HG03108 (cell line): ENCODE results near the gene ASCC2.

Source experiments
- ATAC-seq: cut with Tn5 transposase; IDR thresholded peaks from one replicate; pipeline ENCODE4 v1.9.1; 2021; ENCODE audit warnings: moderate library complexity; ENCODE audit not compliant: unreplicated experiment

The ASCC2 gene

GRCh38 chr22:29821291-29822016 is 16.6 kb downstream of the ASCC2 start:
- ATAC-seq = peak; percentile 80

GRCh38 chr22:29820961-29821290 is 17.1 kb downstream of the ASCC2 start:
- no peak for ATAC-seq

GRCh38 chr22:29819501-29819900 is 18.6 kb downstream of the ASCC2 start:
- ATAC-seq = no peak

GRCh38 chr22:29817724-29818123 is 20.4 kb downstream of the ASCC2 start:
- ATAC-seq = no peak

- ATAC-seq = no peak
Measured at GRCh38 chr22:29816980-29817379, 21.1 kb downstream of the ASCC2 start.

GRCh38 chr22:29816539-29816938 is 21.5 kb downstream of the ASCC2 start:
- no peak for ATAC-seq

- no peak for ATAC-seq
Measured at GRCh38 chr22:29816128-29816527, 21.9 kb downstream of the ASCC2 start.

- ATAC-seq = no peak
Measured at GRCh38 chr22:29815580-29815979, 22.5 kb downstream of the ASCC2 start.

GRCh38 chr22:29814003-29814402 is 24.1 kb downstream of the ASCC2 start:
- ATAC-seq = no peak

GRCh38 chr22:29813563-29813962 is 24.5 kb downstream of the ASCC2 start:
- no peak for ATAC-seq

GRCh38 chr22:29813126-29813525 is 24.9 kb downstream of the ASCC2 start:
- no peak for ATAC-seq

- ATAC-seq = no peak
Measured at GRCh38 chr22:29811377-29811776, 26.7 kb downstream of the ASCC2 start.

- ATAC-seq = no peak
Measured at GRCh38 chr22:29810216-29810615, 27.9 kb downstream of the ASCC2 start.

GRCh38 chr22:29806196-29806595 is 31.9 kb downstream of the ASCC2 start:
- ATAC-seq = no peak

GRCh38 chr22:29804985-29805384 is 33.1 kb downstream of the ASCC2 start:
- ATAC-seq = no peak

- ATAC-seq = no peak
Measured at GRCh38 chr22:29803190-29803589, 34.9 kb downstream of the ASCC2 start.

GRCh38 chr22:29801796-29802195 is 36.3 kb downstream of the ASCC2 start:
- ATAC-seq = no peak

- ATAC-seq = no peak
Measured at GRCh38 chr22:29801153-29801552, 36.9 kb downstream of the ASCC2 start.

- ATAC-seq = no peak
Measured at GRCh38 chr22:29799217-29799680, 38.8 kb downstream of the ASCC2 start.

GRCh38 chr22:29798801-29799200 is 39.3 kb downstream of the ASCC2 start:
- ATAC-seq = no peak

GRCh38 chr22:29798318-29798717 is 39.8 kb downstream of the ASCC2 start:
- no peak for ATAC-seq

GRCh38 chr22:29797351-29797750 is 40.7 kb downstream of the ASCC2 start:
- no peak for ATAC-seq

GRCh38 chr22:29795663-29796062 is 42.4 kb downstream of the ASCC2 start:
- ATAC-seq = no peak
